ENCODE measurements around the gene ELANE. TPM values are rescaled to one million over a fixed set of nuclear protein-coding genes. Genes with fewer than 3 reads are reported as not detected.

The ELANE gene
- total RNA-seq, 1 experiment from 2014 or later = not detected

GRCh38 chr19:805600-806550, 46.2 kb upstream of the ELANE start:
- Mint-ChIP-seq H3K9me3 (ENCODE audit: unreplicated experiment) (no peaks in the 10 kb centered on the region), H3K4me1 (ENCODE audit: low read depth, unreplicated experiment) (no peaks in the 10 kb centered on the region), H3K27me3 (ENCODE audit: insufficient read depth, unreplicated experiment) (no peaks in the 10 kb centered on the region), H3K27ac (ENCODE audit: unreplicated experiment) (no peak overlapping the region), H3K4me3 (ENCODE audit: unreplicated experiment) (no peak overlapping the region), H3K36me3 (ENCODE audit: insufficient read depth, unreplicated experiment) (peaks cover 97% of the 10 kb centered on the region)
- no TSS peak for BruUV-seq (replicated peaks)
- H3K4me1 ChIP-seq = peaks cover 11% of the 10 kb centered on the region; the same call in 1 of the 2 replicates
- no peaks in the 10 kb centered on the region for H3K27me3 ChIP-seq (replicated peaks; ENCODE audit: control insufficient read depth, insufficient read depth, low read length)
- ChIA-PET POLR2A (no interaction called here), CTCF (no interaction called here)
- H3K9me3 ChIP-seq = no peaks in the 10 kb centered on the region
- H3K4me3 ChIP-seq (ENCODE audit: low read depth, low read length) = no peak overlapping the region
- no peak for DNase-seq
- peaks cover 18% of the 10 kb centered on the region for H3K36me3 ChIP-seq (ENCODE audit: control insufficient read depth, insufficient read depth, low read length)
- no peak for TF ChIP-seq CTCF (IDR thresholded peaks at IDR 0.05; ENCODE audit: insufficient read depth in 1 of 2, low read depth in 1 of 2, low read length in 1 of 2, severe bottlenecking in 1 of 2, unreplicated experiment in 1 of 2)
- intact Hi-C loops (cut with micrococcal nuclease; ENCODE audit: unreplicated experiment) = no loop called here

DNA sequence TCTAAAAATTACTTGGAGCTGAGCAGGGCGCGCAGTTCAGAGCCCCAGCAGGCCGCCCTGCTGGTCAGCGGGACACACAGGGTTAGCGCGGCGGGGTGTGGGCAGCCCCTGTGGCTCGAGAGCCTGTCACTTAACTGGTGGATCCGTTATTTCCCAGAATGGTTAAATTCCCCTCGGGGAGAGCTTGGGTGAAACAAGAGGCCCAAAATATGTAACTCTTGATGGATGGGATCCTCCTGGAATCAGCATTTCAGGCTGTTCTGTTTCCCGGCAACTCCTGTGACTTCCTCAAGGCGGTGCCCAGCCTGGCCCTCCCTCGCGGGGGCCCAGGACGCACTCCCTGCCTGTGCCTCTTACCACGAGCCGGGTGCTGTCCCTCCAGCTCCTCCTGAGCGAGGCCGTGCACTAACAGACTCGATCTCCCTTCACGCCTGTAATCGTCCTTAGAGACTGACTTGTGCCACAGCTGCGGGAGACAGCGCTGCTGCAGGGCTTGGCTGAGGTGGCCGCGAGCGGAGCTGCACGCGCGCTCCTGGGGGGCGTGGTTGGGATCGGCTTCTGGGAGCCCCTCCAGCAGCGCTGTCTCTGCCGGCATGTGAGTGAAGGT, 45.2 kb upstream of the ELANE start:
- DNase-seq = no peak
- CTCF ChIA-PET = no interaction called here
- intact Hi-C loops (cut with micrococcal nuclease; ENCODE audit: unreplicated experiment) = no loop called here

More for the DNA sequence above, 45.2 kb upstream of the ELANE start:
- peaks cover 12% of the 10 kb centered on the region for H3K36me3 ChIP-seq (ENCODE audit: control insufficient read depth, insufficient read depth, low read length)
- Mint-ChIP-seq H3K27ac (ENCODE audit: unreplicated experiment) (no peak overlapping the region), H3K4me3 (ENCODE audit: unreplicated experiment) (no peak overlapping the region), H3K9me3 (ENCODE audit: unreplicated experiment) (no peaks in the 10 kb centered on the region), H3K4me1 (ENCODE audit: low read depth, unreplicated experiment) (no peaks in the 10 kb centered on the region), H3K36me3 (ENCODE audit: insufficient read depth, unreplicated experiment) (peaks cover 97% of the 10 kb centered on the region), H3K27me3 (ENCODE audit: insufficient read depth, unreplicated experiment) (no peaks in the 10 kb centered on the region)
- no peaks in the 10 kb centered on the region for H3K9me3 ChIP-seq
- no peak for TF ChIP-seq CTCF (IDR thresholded peaks at IDR 0.05; ENCODE audit: insufficient read depth in 1 of 2, low read depth in 1 of 2, low read length in 1 of 2, severe bottlenecking in 1 of 2, unreplicated experiment in 1 of 2)
- BruUV-seq (replicated peaks) = no TSS peak
- no peak overlapping the region for H3K4me3 ChIP-seq (ENCODE audit: low read depth, low read length)
- POLR2A ChIA-PET = interaction anchor here (0.5 kb wide), 1 partner anchor 22 kb away, joined by 3 read pairs; no protein-coding TSS in a partner anchor
- no peaks in the 10 kb centered on the region for H3K27me3 ChIP-seq (replicated peaks; ENCODE audit: control insufficient read depth, insufficient read depth, low read length)
- H3K4me1 ChIP-seq = peaks cover under 1% of the 10 kb centered on the region; the same call in 1 of the 2 replicates

Measured in Caco-2 (cell line).